HL-60 (cell line): ENCODE results near the gene ST6GALNAC4.
A peak's percentile ranks its signal among the peaks of the same experiment; 100 is the strongest.

Experiments used
- DNase-seq, 2 experiments: peaks; one replicate each; pipeline ENCODE4 v3.0.0-alpha.2; 2010 to 2020; ENCODE audit warnings: low read depth in 1 of 2, low spot score in 1 of 2
- H3K27ac ChIP-seq: fragments of 250-450 bp; sonication (Bioruptor Pico); replicated peaks from 2 replicates; pipeline ENCODE4 v1.5.1; 2020; ENCODE audit warnings: mild to moderate bottlenecking, moderate library complexity
- H3K27me3 ChIP-seq: fragments of 250-450 bp; sonication (Bioruptor Pico); 2 replicates; pipeline ENCODE4 v1.5.1; 2021; ENCODE audit warnings: mild to moderate bottlenecking, moderate library complexity; ENCODE audit not compliant: insufficient read depth, poor library complexity, severe bottlenecking
- H3K4me3 ChIP-seq: replicated peaks from 2 replicates; pipeline ENCODE4 v1.5.1; 2011; ENCODE audit warnings: mild to moderate bottlenecking, control low read depth, low read length; ENCODE audit not compliant: insufficient read depth
- CTCF ChIP-seq: IDR thresholded peaks from one replicate; pipeline ENCODE4 v1.5.1; 2011; ENCODE audit warnings: low read length, control low read depth, inconsistent platforms; ENCODE audit not compliant: insufficient read depth
- GABPA ChIP-seq: IDR thresholded peaks from 2 replicates; pipeline ENCODE4 v1.6.1; 2012; ENCODE audit warnings: low read depth
- POLR2AphosphoS5 ChIP-seq: IDR thresholded peaks from 2 replicates; pipeline ENCODE4 v1.6.1; 2012; ENCODE audit warnings: low read depth
- REST ChIP-seq: IDR thresholded peaks from 2 replicates; pipeline ENCODE4 v1.6.1; 2012; ENCODE audit warnings: low read depth; ENCODE audit not compliant: insufficient replicate concordance
- SPI1 ChIP-seq: IDR thresholded peaks from 2 replicates; pipeline ENCODE4 v1.6.1; 2012; ENCODE audit warnings: low read depth, mild to moderate bottlenecking, borderline replicate concordance

ST6GALNAC4 gene

GRCh38 chr9:127934248-127934647 lies 17.4 kb upstream of the ST6GALNAC4 start:
- Histone ChIP-seq H3K4me3 (no peak overlapping the region), H3K27ac (no peak overlapping the region), H3K27me3 (peaks cover 5% of the 10 kb centered on the region)
- TF ChIP-seq POLR2AphosphoS5 = no peak
- no peak for TF ChIP-seq GABPA
- TF ChIP-seq SPI1 = no peak
- no peak for TF ChIP-seq REST
- no peak for TF ChIP-seq CTCF
- DNase-seq = no peak

GRCh38 chr9:127931092-127931881 lies 14.4 kb upstream of the ST6GALNAC4 start:
- H3K27me3 ChIP-seq = peaks cover 24% of the 10 kb centered on the region
- no peak overlapping the region for H3K4me3 ChIP-seq
- no peak for TF ChIP-seq REST
- no peak for TF ChIP-seq CTCF
- TF ChIP-seq POLR2AphosphoS5 = no peak
- no peak for TF ChIP-seq SPI1
- no peak for TF ChIP-seq GABPA
- H3K27ac ChIP-seq = no peak overlapping the region
- DNase-seq = no peak

- DNase-seq = peak in 1 of 2 experiments; percentile 44
- H3K27ac ChIP-seq = no peak within 1 kb of the TSS
- TF ChIP-seq SPI1 (no peak), CTCF (no peak)
- peak within 1 kb of the TSS; percentile 24 for H3K4me3 ChIP-seq
- peaks cover 26% of the 10 kb centered on the region for H3K27me3 ChIP-seq
These were observed 13.6 kb upstream of the ST6GALNAC4 start, which contains the start of gene PIP5KL1 for GRCh38 chr9:127930231-127931091. Gene PIP5KL1, minus strand, starts transcription at chr9:127930777. Its CDS starts 25 bp downstream, at chr9:127930752.
